NCI-H2107 (cell line): ENCODE measurements around the gene XIST.
A peak's percentile ranks its signal among the peaks of the same experiment; 100 is the strongest.
"Not testable (repeated sequence)": the region's sequence is repeated elsewhere in the genome, so short reads cannot be mapped to it uniquely, and the experiment has no call there.

Experiments
- DNase-seq: peaks from one replicate; lab custom pipeline; 2025; lab: John Stamatoyannopoulos, UW

XIST gene

GRCh38 chrX:73852467-73852866, at the start of gene XIST:
XIST (minus strand) TSS chrX:73852714.
- no peak for DNase-seq

DNA sequence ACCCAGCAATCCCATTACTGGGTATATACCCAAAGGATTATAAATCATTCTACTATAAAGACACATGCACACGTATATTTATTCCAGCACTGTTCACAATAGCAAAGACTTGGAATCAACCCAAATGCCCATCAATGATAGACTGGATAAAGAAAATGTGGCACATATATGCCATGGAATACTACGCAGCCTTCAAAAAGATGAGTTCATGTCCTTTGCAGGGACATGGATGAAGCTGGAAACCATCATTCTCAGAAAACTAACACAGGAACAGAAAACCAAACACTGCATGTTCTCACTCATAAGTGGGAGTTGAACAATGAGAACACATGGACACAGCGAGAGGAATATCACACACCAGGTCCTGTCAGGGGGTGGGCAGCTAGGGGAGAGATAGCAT, 45.8 kb upstream of the XIST start:
- not testable (repeated sequence) for DNase-seq

- not testable (repeated sequence) for DNase-seq
These were observed 40.1 kb upstream of the XIST start for GRCh38 chrX:73892515-73893090.

- DNase-seq, result not testable (repeated sequence)
These were observed 29.7 kb upstream of the XIST start for GRCh38 chrX:73882260-73882659.

- DNase-seq, result no peak
These were observed 25.2 kb upstream of the XIST start for GRCh38 chrX:73877687-73878086.

DNA sequence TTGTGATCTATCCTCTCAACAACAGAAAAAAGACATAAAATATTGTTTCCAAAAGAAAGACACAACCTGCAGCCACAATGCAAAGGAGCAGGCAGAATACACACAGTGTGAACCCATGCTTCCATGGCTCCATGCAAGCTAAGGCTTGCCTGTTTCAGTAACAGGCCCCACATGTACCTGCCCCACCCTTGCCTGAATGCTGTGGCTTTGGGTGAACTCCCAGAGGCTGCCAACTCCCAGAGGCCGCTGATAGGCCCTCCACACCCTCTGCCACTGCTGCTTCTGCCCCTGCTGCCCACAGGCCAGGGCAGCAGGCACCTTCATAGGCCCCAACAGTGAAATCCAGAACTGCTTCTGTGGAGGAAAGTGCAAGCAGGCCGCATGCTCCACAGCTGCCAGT, 24.4 kb upstream of the XIST start:
- DNase-seq, result no peak

- DNase-seq, result no peak
These were observed 16.4 kb upstream of the XIST start for GRCh38 chrX:73868916-73869315.

DNA sequence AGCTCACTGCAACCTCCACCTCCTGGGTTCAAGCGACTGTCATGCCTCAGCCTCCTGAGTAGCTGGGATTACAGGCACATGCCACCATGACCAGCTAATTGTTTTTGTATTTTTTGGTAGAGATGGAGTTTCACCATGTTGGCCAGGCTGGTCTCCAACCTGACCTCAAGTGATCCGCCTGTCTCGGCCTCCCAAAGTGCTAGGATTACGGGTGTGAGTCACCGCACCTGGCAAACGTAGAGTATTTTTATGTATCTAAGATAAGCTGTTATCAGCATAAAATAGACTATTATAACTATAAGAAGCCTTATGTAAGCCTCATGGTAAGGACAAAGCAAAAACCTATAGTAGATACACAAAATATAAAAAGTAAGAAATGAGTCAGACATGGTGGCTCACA, 14.6 kb upstream of the XIST start:
- DNase-seq, result no peak

DNA sequence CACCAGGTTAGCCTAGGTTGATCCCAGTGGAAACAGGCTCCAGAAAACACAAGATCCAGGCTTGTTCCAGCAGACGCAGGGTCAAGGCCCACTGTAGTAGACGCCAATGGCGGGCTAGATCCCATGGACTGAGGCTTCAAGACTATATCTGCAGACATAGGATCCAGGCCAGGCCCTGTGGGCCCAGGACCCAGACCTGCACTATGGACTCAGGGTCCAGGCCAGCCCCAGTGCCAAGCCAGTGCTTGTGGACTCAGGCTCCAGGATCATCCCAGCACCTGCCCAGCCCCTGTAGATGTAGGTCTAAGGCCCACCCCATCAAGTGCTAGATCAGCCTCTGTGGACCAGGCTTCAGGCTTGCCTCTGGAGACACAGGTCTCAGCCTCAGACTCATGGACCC, 11.3 kb upstream of the XIST start:
- DNase-seq, result no peak

GRCh38 chrX:73863268-73863667, 10.8 kb upstream of the XIST start:
- no peak for DNase-seq

GRCh38 chrX:73859622-73860021, 7.1 kb upstream of the XIST start:
- DNase-seq, result no peak

DNA sequence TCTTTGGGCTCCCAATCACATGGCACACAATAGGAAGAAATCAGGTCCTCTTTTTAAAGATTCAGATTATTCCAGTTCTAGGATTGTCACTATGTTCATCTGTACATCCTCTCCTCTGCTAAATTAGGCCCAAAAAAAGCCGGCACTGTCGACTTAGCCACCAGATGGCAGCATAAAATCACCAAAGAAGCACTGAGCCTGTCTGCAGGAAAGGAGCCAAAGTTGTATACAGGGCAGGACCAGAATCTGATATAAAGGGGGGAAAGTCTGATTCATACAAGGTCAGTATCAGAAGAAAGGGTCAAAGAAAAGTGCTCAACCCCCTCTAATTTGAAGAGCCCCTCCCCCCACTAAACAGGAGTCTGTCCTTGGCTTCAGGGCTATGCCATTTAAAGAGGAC, 3.0 kb upstream of the XIST start:
- DNase-seq, result peak; percentile 12

DNA sequence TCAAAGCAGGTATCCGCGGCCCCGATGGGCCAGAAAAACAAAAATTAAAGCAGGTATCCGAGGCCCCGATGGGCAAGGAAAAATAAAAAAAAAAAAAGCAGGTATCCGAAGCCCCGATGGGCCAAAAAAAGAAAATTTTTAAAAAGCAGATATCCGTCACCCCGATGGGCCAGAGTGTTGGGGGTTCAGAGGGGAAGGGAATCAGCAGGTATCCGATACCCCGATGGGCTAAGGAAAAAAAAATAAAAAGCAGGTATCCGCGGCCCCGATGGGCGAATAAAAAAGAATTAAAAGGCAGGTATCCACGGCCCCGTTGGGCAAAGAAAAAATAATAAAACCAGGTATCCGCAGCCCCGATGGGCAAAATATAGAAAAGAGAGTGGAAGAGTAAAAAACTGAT, 492 bp downstream of the XIST start:
- no peak for DNase-seq

- no peak for DNase-seq
These were observed 1.2 kb downstream of the XIST start for GRCh38 chrX:73851014-73852009.

GRCh38 chrX:73850124-73851013, 2.1 kb downstream of the XIST start:
- DNase-seq, result no peak

GRCh38 chrX:73849073-73849472, 3.4 kb downstream of the XIST start:
- no peak for DNase-seq

- DNase-seq, result no peak
These were observed 4.5 kb downstream of the XIST start for GRCh38 chrX:73847991-73848390.

DNA sequence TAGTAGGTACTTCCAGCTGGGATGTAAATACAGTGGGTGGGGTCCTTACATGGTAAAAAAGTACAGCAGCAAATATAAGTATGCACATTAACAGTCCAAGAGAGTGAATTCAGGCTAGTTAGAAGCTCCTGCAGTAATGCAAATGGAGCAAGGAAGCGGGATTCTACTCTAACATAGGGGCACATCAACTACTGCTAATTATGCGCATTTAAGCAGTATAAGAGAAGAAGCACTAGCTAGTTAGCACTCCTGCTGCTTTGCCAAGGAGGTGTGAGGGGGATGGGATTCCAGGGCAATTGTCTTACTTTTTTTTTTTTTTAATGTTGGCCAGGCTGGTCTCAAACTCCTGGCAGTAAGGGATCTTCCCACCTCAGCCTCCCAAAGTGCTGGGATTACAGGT, 5.4 kb downstream of the XIST start:
- DNase-seq, result no peak

DNA sequence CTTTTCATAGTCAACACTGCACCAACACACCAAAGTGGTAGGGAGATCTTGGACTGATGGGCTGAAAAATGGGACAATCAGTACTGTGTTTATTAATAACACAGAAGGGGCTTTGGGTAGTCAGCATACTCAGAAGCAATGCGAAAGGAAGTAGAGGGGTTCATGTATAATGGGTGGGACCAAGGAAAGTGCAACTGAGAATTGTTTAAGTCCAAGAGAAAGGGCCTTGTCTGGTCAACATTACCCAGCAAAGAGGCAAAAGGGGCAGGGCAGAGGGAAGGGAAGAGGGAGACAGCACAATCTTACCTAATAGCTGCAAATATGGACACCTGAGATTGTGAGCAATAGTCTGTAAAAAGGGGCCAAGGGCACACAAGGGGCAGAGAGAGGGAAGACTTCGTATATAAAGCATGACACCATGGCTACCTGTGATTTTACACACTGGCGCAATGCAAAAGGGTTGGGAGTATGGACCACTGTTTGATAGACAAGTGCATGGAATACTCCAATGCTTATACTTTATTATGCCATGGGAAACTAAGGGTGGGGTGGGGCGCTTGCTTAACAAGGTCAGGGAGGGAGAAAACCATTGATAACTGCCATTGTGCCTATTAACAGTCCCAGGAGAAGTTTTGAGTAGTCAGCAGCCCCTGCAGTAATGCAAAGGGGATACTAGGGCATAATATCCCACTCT, 9.8 kb downstream of the XIST start:
- DNase-seq, result no peak

GRCh38 chrX:73841337-73841736, 11.2 kb downstream of the XIST start:
- no peak for DNase-seq

DNA sequence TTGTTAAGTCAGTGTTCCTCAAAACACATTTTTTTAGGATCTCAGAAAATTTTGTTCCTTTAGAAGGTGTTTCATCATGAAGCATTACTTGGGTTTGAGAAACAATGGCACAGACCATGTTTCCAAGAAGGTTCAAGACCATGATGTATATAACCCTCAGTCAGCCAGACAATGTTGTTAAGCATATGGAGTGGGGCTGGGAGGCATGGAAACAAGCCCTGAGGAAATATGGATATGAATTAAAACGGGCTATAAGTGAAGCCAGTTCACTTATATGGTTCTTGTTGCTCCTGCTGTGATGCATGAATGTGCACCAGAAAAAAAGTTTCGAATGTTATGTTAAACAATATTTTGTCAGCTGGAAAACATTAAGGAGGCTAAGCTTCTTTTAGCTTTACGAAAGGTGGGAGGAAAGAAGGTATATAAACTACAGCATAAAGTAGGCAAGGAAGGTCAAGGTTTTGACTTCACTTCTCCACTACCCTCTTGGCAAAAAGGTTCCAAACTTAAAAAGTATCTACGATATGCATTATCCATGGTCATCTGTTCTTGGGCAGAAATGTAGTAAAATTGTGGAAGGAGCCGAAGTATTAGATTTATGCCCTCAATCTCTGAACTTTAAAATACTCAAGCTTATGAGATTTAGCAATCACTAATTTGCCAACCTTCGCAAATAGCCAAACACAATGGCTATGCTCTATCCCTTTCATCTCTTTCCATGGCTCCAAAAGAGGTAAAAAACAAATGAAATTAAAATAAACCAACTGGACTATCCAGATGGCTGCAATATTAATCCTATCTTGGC, 12.2 kb downstream of the XIST start:
- DNase-seq, result no peak
